Natural killer cell (primary cell): ENCODE results near the gene PHPT1. TPM values are rescaled to one million over a fixed set of nuclear protein-coding genes. Genes with fewer than 3 reads are reported as not detected.

Experiments used
- ATAC-seq, 3 donors: fragments of 150-1000 bp in 2 of 3; fragments of 200-7000 bp in 1 of 3; cut with Tn5 transposase; 1 replicate in 1 of 3; 2 replicates in 2 of 3; pipeline ENCODE4 v1.10.0; 2021; ENCODE audit warnings: mild to moderate bottlenecking in 2 of 3, moderate library complexity in 2 of 3
- DNase-seq, 2 donors: peaks; one replicate each; pipeline versions ENCODE4 v3.0.0 to v3.0.0-alpha.2; 2013 to 2021; ENCODE audit warnings: mixed read lengths in 1 of 2
- H3K27ac ChIP-seq: one replicate; pipeline ENCODE4 v1.5.1; 2013; ENCODE audit warnings: mild to moderate bottlenecking, low read length
- H3K27me3 ChIP-seq: one replicate; pipeline ENCODE4 v1.6.1; 2013; ENCODE audit warnings: low read length; ENCODE audit not compliant: control insufficient read depth, insufficient read depth
- H3K36me3 ChIP-seq: one replicate; pipeline ENCODE4 v1.6.1; 2013; ENCODE audit warnings: low read length; ENCODE audit not compliant: control insufficient read depth, insufficient read depth
- H3K4me1 ChIP-seq: one replicate; pipeline ENCODE4 v1.6.1; 2013; ENCODE audit warnings: low read length; ENCODE audit not compliant: control insufficient read depth, insufficient read depth
- H3K4me3 ChIP-seq: one replicate; pipeline ENCODE4 v1.5.1; 2013; ENCODE audit warnings: low read length
- H3K9me3 ChIP-seq: one replicate; pipeline ENCODE4 v1.6.1; 2013; ENCODE audit warnings: low read length; ENCODE audit not compliant: control insufficient read depth, insufficient read depth
- H3K27ac Mint-ChIP-seq, 2 donors: one replicate each; pipeline ENCODE4 v1.8.0; 2022; ENCODE audit warnings: mild to moderate bottlenecking in 2 of 2, mixed read lengths in 2 of 2, moderate library complexity in 1 of 2
- H3K27me3 Mint-ChIP-seq, 2 donors: one replicate each; pipeline ENCODE4 v1.8.0; 2022; ENCODE audit warnings: low read depth in 2 of 2, mixed read lengths in 2 of 2
- H3K36me3 Mint-ChIP-seq: one replicate; pipeline ENCODE4 v1.8.0; 2022; ENCODE audit warnings: mixed read lengths
- H3K4me1 Mint-ChIP-seq, 2 donors: one replicate each; pipeline ENCODE4 v1.8.0; 2022; ENCODE audit warnings: mixed read lengths in 2 of 2
- H3K4me3 Mint-ChIP-seq: one replicate; pipeline ENCODE4 v1.8.0; 2022; ENCODE audit warnings: mild to moderate bottlenecking, moderate library complexity, mixed read lengths
- H3K9me3 Mint-ChIP-seq, 2 donors: one replicate each; pipeline ENCODE4 v1.8.0; 2022; ENCODE audit warnings: mixed read lengths in 2 of 2
- WGBS: methylation state at CpG from one replicate; pipeline ENCODE4 v1.1.7; 2013; ENCODE audit warnings: missing lambda C conversion rate; ENCODE audit not compliant: insufficient coverage; 5-methylcytosine and 5-hydroxymethylcytosine counted together
- intact Hi-C: fragments of 100-400 bp; cut with micrococcal nuclease; formaldehyde crosslinking; loops from one replicate; pipeline ENCODE4 v1.14.2; 2022
- total RNA-seq, 4 donors: library from RNA; stranded (reverse); fragments of 120-200 nt in 1 of 4; gene quantifications; one replicate each; pipeline versions ENCODE4 v1.2.3 to v1.2.4, GENCODE V29; 2013 to 2022
- TF ChIP-seq, protein P1 (sequence below): fragments of 200-600 bp; IDR thresholded peaks from one replicate; pipeline ENCODE4 v1.8.0; 2022; ENCODE audit warnings: antibody characterized with exemption

The PHPT1 gene
- total RNA-seq, 3 donors from 2014 or later (not counting 1 experiment from before 2014, with no cell fraction given) = 63.5 to 69.8 (median 67.7) TPM

DNA sequence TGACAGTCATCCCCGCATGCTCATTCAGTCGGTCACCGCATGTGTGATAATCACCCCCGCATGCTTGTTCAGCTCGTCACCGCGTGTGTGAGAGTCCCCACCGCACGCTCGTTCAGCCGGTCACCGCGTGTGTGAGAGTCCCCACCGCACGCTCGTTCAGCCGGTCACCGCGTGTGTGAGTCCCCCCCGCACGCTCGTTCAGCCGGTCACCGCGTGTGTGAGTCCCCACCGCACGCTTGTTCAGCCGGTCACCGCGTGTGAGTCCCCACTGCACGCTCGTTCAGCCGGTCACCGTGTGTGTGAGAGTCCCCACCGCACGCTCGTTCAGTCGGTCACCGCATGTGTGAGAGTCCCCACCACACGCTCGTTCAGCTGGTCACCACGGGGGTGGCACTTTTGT, 40.6 kb downstream of the PHPT1 start:
- intact Hi-C loops = loop anchor here (5.0 kb wide), 1 partner anchor 52 kb away; the partner anchor contains the start of gene FBXW5
- TF ChIP-seq, protein P1, sequence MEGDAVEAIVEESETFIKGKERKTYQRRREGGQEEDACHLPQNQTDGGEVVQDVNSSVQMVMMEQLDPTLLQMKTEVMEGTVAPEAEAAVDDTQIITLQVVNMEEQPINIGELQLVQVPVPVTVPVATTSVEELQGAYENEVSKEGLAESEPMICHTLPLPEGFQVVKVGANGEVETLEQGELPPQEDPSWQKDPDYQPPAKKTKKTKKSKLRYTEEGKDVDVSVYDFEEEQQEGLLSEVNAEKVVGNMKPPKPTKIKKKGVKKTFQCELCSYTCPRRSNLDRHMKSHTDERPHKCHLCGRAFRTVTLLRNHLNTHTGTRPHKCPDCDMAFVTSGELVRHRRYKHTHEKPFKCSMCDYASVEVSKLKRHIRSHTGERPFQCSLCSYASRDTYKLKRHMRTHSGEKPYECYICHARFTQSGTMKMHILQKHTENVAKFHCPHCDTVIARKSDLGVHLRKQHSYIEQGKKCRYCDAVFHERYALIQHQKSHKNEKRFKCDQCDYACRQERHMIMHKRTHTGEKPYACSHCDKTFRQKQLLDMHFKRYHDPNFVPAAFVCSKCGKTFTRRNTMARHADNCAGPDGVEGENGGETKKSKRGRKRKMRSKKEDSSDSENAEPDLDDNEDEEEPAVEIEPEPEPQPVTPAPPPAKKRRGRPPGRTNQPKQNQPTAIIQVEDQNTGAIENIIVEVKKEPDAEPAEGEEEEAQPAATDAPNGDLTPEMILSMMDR = no peak
- peaks cover 29% of the 10 kb centered on the region for H3K4me1 ChIP-seq
- H3K27me3 Mint-ChIP-seq = no peaks in the 10 kb centered on the region
- DNase-seq = no peak
- H3K4me3 ChIP-seq = no peak overlapping the region
- H3K27me3 ChIP-seq = no peaks in the 10 kb centered on the region
- H3K27ac ChIP-seq = no peak overlapping the region
- no peak overlapping the region for H3K27ac Mint-ChIP-seq
- H3K4me3 Mint-ChIP-seq = no peak overlapping the region
- peaks cover 13 to 32% of the 10 kb centered on the region in 2 donors for H3K4me1 Mint-ChIP-seq
- WGBS = 95% methylated on average over 42 of the region's 42 CpGs
- no peaks in the 10 kb centered on the region for H3K9me3 ChIP-seq
- no peak for ATAC-seq
- no peaks in the 10 kb centered on the region for H3K36me3 Mint-ChIP-seq
- H3K36me3 ChIP-seq = peaks cover 8% of the 10 kb centered on the region
- H3K9me3 Mint-ChIP-seq = no peaks in the 10 kb centered on the region

DNA sequence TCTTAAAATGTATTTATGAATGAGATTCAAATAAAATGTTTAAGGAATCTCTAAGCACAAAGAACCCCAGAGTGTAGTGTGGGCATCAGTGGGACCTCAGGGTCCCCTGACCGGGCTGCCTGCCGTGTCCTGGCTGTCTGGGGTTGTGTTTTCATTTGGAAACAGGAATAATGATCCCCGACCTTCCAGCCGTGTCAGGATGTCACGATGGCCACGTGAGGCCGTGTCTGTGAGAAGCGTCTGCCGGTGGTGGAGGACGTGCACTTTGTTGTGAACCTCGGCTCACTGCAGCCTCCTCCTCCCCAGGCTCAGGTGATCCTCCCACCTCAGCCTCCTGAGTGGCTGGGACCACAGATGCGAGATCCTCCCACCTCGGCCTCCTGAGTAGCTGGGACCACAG, 41.5 kb downstream of the PHPT1 start:
- Mint-ChIP-seq H3K4me1 (peaks cover 13 to 30% of the 10 kb centered on the region in 2 donors), H3K36me3 (no peaks in the 10 kb centered on the region), H3K9me3 (no peaks in the 10 kb centered on the region), H3K27ac (no peak overlapping the region), H3K4me3 (no peak overlapping the region), H3K27me3 (no peaks in the 10 kb centered on the region)
- Histone ChIP-seq H3K36me3 (peaks cover 12% of the 10 kb centered on the region), H3K4me3 (no peak overlapping the region), H3K27ac (no peak overlapping the region), H3K9me3 (no peaks in the 10 kb centered on the region), H3K4me1 (peaks cover 21% of the 10 kb centered on the region), H3K27me3 (no peaks in the 10 kb centered on the region)
- ATAC-seq = no peak
- no peak for DNase-seq
- TF ChIP-seq, protein P1 = no peak
- WGBS = 94% methylated on average over 13 of the region's 13 CpGs
- intact Hi-C loops = no loop called here

DNA sequence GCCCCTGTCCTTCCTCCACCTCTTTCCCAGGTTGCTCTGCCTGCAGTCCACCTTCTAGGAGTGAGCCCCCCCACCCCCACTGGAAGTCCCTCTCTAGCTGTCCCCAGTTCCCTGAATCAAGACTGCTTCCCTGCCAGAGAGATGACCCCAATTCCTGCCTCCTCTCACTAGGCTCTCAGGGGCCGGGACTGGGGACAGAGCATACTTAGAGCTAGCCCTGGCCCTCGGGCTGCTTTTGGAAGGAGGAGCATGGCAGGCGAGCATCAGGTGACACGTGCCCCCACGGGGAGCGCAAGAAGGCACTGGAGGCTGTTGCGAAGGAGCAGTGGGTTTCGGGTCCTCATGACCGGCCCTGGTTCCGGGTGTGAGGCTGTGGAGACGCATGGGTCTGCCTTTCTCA, 46.8 kb downstream of the PHPT1 start:
- no peak overlapping the region for H3K27ac Mint-ChIP-seq
- no peaks in the 10 kb centered on the region for H3K27me3 ChIP-seq
- peaks cover 10 to 29% of the 10 kb centered on the region in 2 donors for H3K4me1 Mint-ChIP-seq
- no peaks in the 10 kb centered on the region for H3K9me3 ChIP-seq
- no peak for DNase-seq
- no peaks in the 10 kb centered on the region for H3K9me3 Mint-ChIP-seq
- 91% methylated on average over 11 of the region's 11 CpGs for whole genome bisulfite sequencing
- TF ChIP-seq, protein P1 = no peak
- intact Hi-C loops = no loop called here
- H3K36me3 Mint-ChIP-seq = peaks cover 7% of the 10 kb centered on the region
- H3K4me3 Mint-ChIP-seq = no peak overlapping the region
- no peaks in the 10 kb centered on the region for H3K4me1 ChIP-seq
- no peak for ATAC-seq
- no peaks in the 10 kb centered on the region for H3K27me3 Mint-ChIP-seq
- no peak overlapping the region for H3K4me3 ChIP-seq
- H3K36me3 ChIP-seq = peaks cover 26% of the 10 kb centered on the region
- no peak overlapping the region for H3K27ac ChIP-seq

DNA sequence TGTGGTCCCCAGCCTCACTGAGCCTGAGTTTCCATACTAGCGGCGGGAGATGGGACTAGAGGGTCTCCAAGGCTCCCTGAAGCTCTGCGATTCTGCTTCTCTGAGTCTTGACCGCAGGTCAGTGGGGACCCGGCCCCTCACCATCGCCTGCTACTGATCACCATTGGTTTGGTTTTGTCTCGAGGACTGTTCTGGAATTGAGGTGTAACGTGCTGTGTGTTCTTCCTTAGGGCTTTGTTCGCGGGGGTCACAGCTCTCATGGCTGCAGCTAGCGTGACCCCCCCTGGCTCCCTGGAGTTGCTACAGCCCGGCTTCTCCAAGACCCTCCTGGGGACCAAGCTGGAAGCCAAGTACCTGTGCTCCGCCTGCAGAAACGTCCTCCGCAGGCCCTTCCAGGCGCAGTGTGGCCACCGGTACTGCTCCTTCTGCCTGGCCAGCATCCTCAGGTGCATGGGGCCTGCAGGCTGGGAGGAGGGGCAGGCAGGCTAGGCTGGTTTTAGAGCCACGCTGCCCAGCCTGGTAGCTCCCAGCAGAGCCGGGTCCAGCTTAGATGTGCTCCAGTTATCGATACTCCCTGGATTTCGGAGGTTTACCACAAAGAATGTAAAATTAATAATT, 49.4 kb downstream of the PHPT1 start:
- no peaks in the 10 kb centered on the region for H3K27me3 Mint-ChIP-seq

More for the DNA sequence above, 49.4 kb downstream of the PHPT1 start:
- Histone ChIP-seq H3K36me3 (peaks cover 30% of the 10 kb centered on the region), H3K4me1 (peaks cover 24% of the 10 kb centered on the region), H3K27ac (no peak overlapping the region), H3K4me3 (no peak overlapping the region), H3K27me3 (no peaks in the 10 kb centered on the region), H3K9me3 (no peaks in the 10 kb centered on the region)
- peaks cover 7% of the 10 kb centered on the region for H3K36me3 Mint-ChIP-seq
- H3K4me1 Mint-ChIP-seq = peaks cover 10 to 36% of the 10 kb centered on the region in 2 donors
- 96% methylated on average over 19 of the region's 21 CpGs for WGBS
- H3K4me3 Mint-ChIP-seq = no peak overlapping the region
- TF ChIP-seq, protein P1 = no peak
- no peak for ATAC-seq
- peak overlapping the region in 1 of 2 donors; percentile 48 for H3K27ac Mint-ChIP-seq
- no peaks in the 10 kb centered on the region for H3K9me3 Mint-ChIP-seq
- no peak for DNase-seq
- intact Hi-C loops = no loop called here
